Caco-2 (cell line): ENCODE data around the gene FDXACB1. TPM values are rescaled to one million over a fixed set of nuclear protein-coding genes. Genes with fewer than 3 reads are reported as not detected.

Experiments used
- BruUV-seq: library from RNA; stranded (reverse); fragments of 400-500 nt; replicated peaks from 2 replicates; lab custom pipeline; 2021; lab: Mats Ljungman, UMichigan
- CTCF ChIA-PET: fragments of 300-600 bp; sonication (Branson Sonifier 250); formaldehyde crosslinking; loops from one replicate; lab custom pipeline; 2022; ENCODE audit warnings: antibody characterized with exemption; lab: Charles Lee
- POLR2A ChIA-PET: fragments of 300-600 bp; sonication (Branson Sonifier 250); formaldehyde crosslinking; loops from one replicate; lab custom pipeline; 2022; ENCODE audit warnings: antibody characterized with exemption; lab: Charles Lee
- DNase-seq, 2 experiments: peaks; one replicate each; pipeline versions ENCODE4 v3.0.0 to v3.0.0-alpha.2; 2020 to 2022
- H3K27me3 ChIP-seq: replicated peaks from 2 replicates; pipeline ENCODE4 v1.6.0; 2011; ENCODE audit warnings: low read length; ENCODE audit not compliant: control insufficient read depth, insufficient read depth
- H3K36me3 ChIP-seq: 2 replicates; pipeline ENCODE4 v1.5.1; 2011; ENCODE audit warnings: low read length; ENCODE audit not compliant: control insufficient read depth, insufficient read depth
- H3K4me1 ChIP-seq: fragments of 250-450 bp; sonication (Bioruptor Pico); 2 replicates; pipeline ENCODE4 v1.5.1; 2020; ENCODE audit warnings: mild to moderate bottlenecking
- H3K4me3 ChIP-seq: 2 replicates; pipeline ENCODE4 v1.5.1; 2011; ENCODE audit warnings: low read depth, mild to moderate bottlenecking, control low read depth, low read length
- H3K9me3 ChIP-seq: fragments of 250-450 bp; sonication (Bioruptor Pico); 2 replicates; pipeline ENCODE4 v1.5.1; 2020; ENCODE audit warnings: mild to moderate bottlenecking, moderate library complexity
- H3K27ac Mint-ChIP-seq: one replicate; pipeline ENCODE4 v1.8.0; 2022; ENCODE audit warnings: mixed read lengths; ENCODE audit not compliant: unreplicated experiment
- H3K27me3 Mint-ChIP-seq: one replicate; pipeline ENCODE4 v1.8.0; 2022; ENCODE audit warnings: mixed read lengths; ENCODE audit not compliant: insufficient read depth, unreplicated experiment
- H3K36me3 Mint-ChIP-seq: one replicate; pipeline ENCODE4 v1.8.0; 2022; ENCODE audit warnings: mild to moderate bottlenecking, mixed read lengths; ENCODE audit not compliant: insufficient read depth, unreplicated experiment
- H3K4me1 Mint-ChIP-seq: one replicate; pipeline ENCODE4 v1.8.0; 2022; ENCODE audit warnings: low read depth, mixed read lengths; ENCODE audit not compliant: unreplicated experiment
- H3K4me3 Mint-ChIP-seq: one replicate; pipeline ENCODE4 v1.8.0; 2022; ENCODE audit warnings: mild to moderate bottlenecking, moderate library complexity, mixed read lengths; ENCODE audit not compliant: unreplicated experiment
- H3K9me3 Mint-ChIP-seq: one replicate; pipeline ENCODE4 v1.8.0; 2022; ENCODE audit warnings: mixed read lengths; ENCODE audit not compliant: unreplicated experiment
- intact Hi-C: fragments of 100-400 bp; cut with micrococcal nuclease; formaldehyde crosslinking; loops from one replicate; pipeline ENCODE4 v1.10.0; 2022; ENCODE audit not compliant: unreplicated experiment
- total RNA-seq: library from RNA; stranded (reverse); gene quantifications from 2 replicates; pipeline ENCODE4 v1.2.3, GENCODE V29; 2022
- TF ChIP-seq, protein P1 (sequence below), 2 experiments: fragments of 200-600 bp in 1 of 2; IDR thresholded peaks; 1 replicate in 1 of 2; 2 replicates in 1 of 2; pipeline versions ENCODE4 v1.5.1 to v1.8.0; 2011 to 2022; ENCODE audit warnings: antibody characterized with exemption in 1 of 2, control low read depth in 1 of 2, inconsistent platforms in 1 of 2, low read depth in 1 of 2, low read length in 1 of 2, mild to moderate bottlenecking in 1 of 2, moderate library complexity in 1 of 2; ENCODE audit not compliant: insufficient read depth in 1 of 2, severe bottlenecking in 1 of 2, unreplicated experiment in 1 of 2

The FDXACB1 gene
- total RNA-seq, 1 experiment from 2014 or later, result 4.7 TPM

DNA sequence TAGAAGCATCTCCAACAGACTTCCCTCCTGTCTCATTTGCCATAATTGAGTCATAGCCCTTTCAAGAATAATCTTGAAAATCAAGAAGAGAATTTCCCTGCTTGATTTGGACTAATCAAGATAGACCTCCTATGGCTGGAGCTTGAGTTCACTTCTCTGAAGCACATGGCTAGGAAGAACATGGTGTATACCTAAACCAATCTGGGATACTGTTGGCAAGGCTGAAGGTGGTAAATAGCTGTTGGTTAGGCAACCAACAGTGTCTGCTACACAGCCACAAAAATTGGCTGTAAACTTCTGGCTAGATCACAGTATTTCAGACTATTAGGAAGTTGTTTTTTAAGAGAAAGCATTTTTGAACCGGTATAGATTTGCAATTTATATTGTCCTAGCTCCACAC, 27.7 kb upstream of the FDXACB1 start:
- CTCF ChIA-PET, result no interaction called here
- BruUV-seq, result no TSS peak

DNA sequence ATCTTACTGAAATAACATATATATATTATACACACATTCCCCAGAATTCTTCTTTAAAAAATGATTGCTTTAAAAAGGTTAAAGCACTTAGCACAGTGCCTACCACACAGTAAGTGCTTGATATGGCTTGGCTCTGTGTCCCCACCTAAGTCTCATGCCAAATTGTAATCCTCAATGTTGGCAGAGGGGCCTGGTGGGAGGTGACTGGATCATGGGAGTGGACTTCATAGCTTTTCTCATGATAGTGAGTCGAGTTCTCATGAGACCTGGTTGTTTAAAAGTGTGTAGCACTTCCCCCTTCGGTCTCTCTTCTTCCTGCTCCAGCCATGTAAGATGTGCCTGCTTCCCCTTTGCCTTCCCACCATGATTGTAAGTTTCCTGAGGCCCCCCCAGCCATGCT, 26.4 kb upstream of the FDXACB1 start:
- no peaks in the 10 kb centered on the region for H3K36me3 ChIP-seq
- ChIA-PET POLR2A (interaction anchor here (0.6 kb wide), 1 partner anchor 307 kb away, joined by 3 read pairs; no protein-coding TSS in a partner anchor), CTCF (no interaction called here)
- Mint-ChIP-seq H3K27ac (no peak overlapping the region), H3K4me1 (no peaks in the 10 kb centered on the region), H3K4me3 (no peak overlapping the region), H3K27me3 (peaks cover 14% of the 10 kb centered on the region), H3K36me3 (no peaks in the 10 kb centered on the region), H3K9me3 (no peaks in the 10 kb centered on the region)
- intact Hi-C loops, result no loop called here
- H3K4me3 ChIP-seq, result no peak overlapping the region
- DNase-seq, result no peak
- no peaks in the 10 kb centered on the region for H3K27me3 ChIP-seq
- H3K4me1 ChIP-seq, result no peaks in the 10 kb centered on the region
- TF ChIP-seq, protein P1, sequence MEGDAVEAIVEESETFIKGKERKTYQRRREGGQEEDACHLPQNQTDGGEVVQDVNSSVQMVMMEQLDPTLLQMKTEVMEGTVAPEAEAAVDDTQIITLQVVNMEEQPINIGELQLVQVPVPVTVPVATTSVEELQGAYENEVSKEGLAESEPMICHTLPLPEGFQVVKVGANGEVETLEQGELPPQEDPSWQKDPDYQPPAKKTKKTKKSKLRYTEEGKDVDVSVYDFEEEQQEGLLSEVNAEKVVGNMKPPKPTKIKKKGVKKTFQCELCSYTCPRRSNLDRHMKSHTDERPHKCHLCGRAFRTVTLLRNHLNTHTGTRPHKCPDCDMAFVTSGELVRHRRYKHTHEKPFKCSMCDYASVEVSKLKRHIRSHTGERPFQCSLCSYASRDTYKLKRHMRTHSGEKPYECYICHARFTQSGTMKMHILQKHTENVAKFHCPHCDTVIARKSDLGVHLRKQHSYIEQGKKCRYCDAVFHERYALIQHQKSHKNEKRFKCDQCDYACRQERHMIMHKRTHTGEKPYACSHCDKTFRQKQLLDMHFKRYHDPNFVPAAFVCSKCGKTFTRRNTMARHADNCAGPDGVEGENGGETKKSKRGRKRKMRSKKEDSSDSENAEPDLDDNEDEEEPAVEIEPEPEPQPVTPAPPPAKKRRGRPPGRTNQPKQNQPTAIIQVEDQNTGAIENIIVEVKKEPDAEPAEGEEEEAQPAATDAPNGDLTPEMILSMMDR (IDR thresholded peaks at IDR 0.05; ENCODE audit: insufficient read depth in 1 of 2, low read depth in 1 of 2, low read length in 1 of 2, severe bottlenecking in 1 of 2, unreplicated experiment in 1 of 2), result no peak
- no TSS peak for BruUV-seq
- no peaks in the 10 kb centered on the region for H3K9me3 ChIP-seq

More for the DNA sequence above, 27.7 kb upstream of the FDXACB1 start:
- Mint-ChIP-seq H3K36me3 (no peaks in the 10 kb centered on the region), H3K9me3 (no peaks in the 10 kb centered on the region), H3K4me3 (no peak overlapping the region), H3K27ac (no peak overlapping the region), H3K27me3 (peaks cover 10% of the 10 kb centered on the region), H3K4me1 (peaks cover 7% of the 10 kb centered on the region)
- Histone ChIP-seq H3K4me1 (peaks cover 7% of the 10 kb centered on the region), H3K4me3 (no peak overlapping the region), H3K36me3 (no peaks in the 10 kb centered on the region), H3K27me3 (no peaks in the 10 kb centered on the region), H3K9me3 (no peaks in the 10 kb centered on the region)
- POLR2A ChIA-PET, result no interaction called here
- TF ChIP-seq, protein P1 (IDR thresholded peaks at IDR 0.05; ENCODE audit: insufficient read depth in 1 of 2, low read depth in 1 of 2, low read length in 1 of 2, severe bottlenecking in 1 of 2, unreplicated experiment in 1 of 2), result no peak
- intact Hi-C loops, result no loop called here
- DNase-seq, result no peak

DNA sequence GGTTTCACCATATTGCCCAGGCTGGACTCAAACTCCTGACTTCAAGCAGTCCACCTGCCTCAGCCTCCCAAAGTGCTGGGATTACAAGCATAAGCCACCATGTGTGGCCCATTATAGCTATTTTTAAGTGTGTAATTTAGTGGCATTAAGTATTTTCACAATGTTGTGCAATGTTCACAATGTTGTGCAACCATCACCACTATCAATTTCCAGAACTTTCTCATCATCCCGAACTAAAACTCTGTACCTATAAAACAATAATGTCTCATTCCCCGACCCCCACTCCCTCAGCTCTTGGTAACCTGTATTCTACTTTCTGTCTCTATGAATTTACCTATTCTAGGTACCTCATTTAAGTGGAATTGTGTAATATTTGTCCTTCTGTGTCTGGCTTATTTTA, 7.9 kb upstream of the FDXACB1 start:
- no peak overlapping the region for H3K27ac Mint-ChIP-seq
- no peaks in the 10 kb centered on the region for H3K36me3 ChIP-seq
- peaks cover 5% of the 10 kb centered on the region for H3K27me3 Mint-ChIP-seq
- POLR2A ChIA-PET, result no interaction called here
- intact Hi-C loops, result no loop called here
- no peaks in the 10 kb centered on the region for H3K4me1 Mint-ChIP-seq
- H3K4me3 Mint-ChIP-seq, result no peak overlapping the region
- CTCF ChIA-PET, result interaction anchor here (0.8 kb wide), 1 partner anchor 95 kb away, joined by 3 read pairs; no protein-coding TSS in a partner anchor
- H3K4me3 ChIP-seq, result no peak overlapping the region
- DNase-seq, result no peak
- no peaks in the 10 kb centered on the region for H3K27me3 ChIP-seq
- no peaks in the 10 kb centered on the region for H3K4me1 ChIP-seq
- TF ChIP-seq, protein P1 (IDR thresholded peaks at IDR 0.05; ENCODE audit: insufficient read depth in 1 of 2, low read depth in 1 of 2, low read length in 1 of 2, severe bottlenecking in 1 of 2, unreplicated experiment in 1 of 2), result no peak
- no TSS peak for BruUV-seq
- peaks cover 3% of the 10 kb centered on the region; the same call in 1 of the 2 replicates for H3K9me3 ChIP-seq
- H3K36me3 Mint-ChIP-seq, result no peaks in the 10 kb centered on the region
- no peaks in the 10 kb centered on the region for H3K9me3 Mint-ChIP-seq
